AG04449 (cell line): ENCODE results near the gene PREX1.

Source experiments
- CTCF ChIA-PET: fragments of 350-600 bp; formaldehyde crosslinking; extraction: SDS; loops from one replicate; lab custom pipeline; 2021; ENCODE audit warnings: antibody characterized with exemption; lab: Yijun Ruan, JAX
- POLR2A ChIA-PET: fragments of 400-600, 350-600 bp; formaldehyde crosslinking; extraction: SDS; loops from one replicate; lab custom pipeline; 2020; ENCODE audit warnings: antibody characterized with exemption, inconsistent platforms; lab: Yijun Ruan, JAX
- DNase-seq: peaks from one replicate; pipeline ENCODE4 v3.0.0-alpha.2; 2010; ENCODE audit warnings: low read depth, low spot score
- H3K4me3 ChIP-seq: 2 replicates; pipeline ENCODE4 v1.5.1; 2011; ENCODE audit warnings: low read depth, mild to moderate bottlenecking, control low read depth, low read length
- TF ChIP-seq, protein P1 (sequence below): IDR thresholded peaks from one replicate; pipeline ENCODE4 v1.5.1; 2011; ENCODE audit warnings: mild to moderate bottlenecking, moderate library complexity, low read length, control low read depth, inconsistent platforms; ENCODE audit not compliant: insufficient read depth; ENCODE audit errors: missing control alignments

The PREX1 gene

DNA sequence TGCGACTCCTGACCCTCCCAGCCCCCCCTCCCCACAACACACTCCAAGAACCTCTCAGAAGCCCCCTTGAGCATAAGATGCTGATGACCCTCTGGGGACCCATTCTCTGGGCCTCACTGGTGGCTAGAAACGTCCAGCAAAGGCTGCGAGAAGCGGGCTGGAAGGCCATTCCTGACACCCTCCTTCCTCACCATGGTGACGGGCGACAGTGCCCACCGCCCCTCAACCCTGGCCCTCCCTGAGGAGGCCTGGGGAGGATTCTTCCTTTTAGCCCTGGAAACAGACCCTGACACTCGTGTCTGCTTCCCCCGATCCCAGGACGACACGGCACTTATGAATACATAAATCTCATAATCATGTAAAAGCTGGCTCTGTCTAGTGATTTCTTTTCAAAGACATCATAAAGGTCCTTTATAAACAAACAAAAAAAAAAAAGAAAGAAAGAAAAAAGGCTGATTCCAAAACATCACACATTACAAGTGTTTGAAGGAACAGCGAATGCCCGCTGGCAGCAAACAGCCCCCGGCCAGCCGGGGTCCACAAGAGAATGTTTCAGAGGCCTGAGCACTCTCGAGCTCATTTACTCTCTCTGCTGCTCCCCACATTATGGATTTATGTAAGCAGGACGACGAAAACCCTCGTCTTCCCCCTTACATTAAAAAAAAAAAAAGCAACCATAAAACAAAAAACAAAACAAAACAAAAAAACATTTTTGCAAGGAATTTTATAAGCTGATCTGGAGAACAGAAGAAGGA is 40.7 kb downstream of the PREX1 start:
- POLR2A ChIA-PET, result no interaction called here
- CTCF ChIA-PET, result interaction anchor here (2.5 kb wide), 1 partner anchor 130 kb away, joined by 10 read pairs; no protein-coding TSS in a partner anchor
- no peak for DNase-seq
- TF ChIP-seq, protein P1, sequence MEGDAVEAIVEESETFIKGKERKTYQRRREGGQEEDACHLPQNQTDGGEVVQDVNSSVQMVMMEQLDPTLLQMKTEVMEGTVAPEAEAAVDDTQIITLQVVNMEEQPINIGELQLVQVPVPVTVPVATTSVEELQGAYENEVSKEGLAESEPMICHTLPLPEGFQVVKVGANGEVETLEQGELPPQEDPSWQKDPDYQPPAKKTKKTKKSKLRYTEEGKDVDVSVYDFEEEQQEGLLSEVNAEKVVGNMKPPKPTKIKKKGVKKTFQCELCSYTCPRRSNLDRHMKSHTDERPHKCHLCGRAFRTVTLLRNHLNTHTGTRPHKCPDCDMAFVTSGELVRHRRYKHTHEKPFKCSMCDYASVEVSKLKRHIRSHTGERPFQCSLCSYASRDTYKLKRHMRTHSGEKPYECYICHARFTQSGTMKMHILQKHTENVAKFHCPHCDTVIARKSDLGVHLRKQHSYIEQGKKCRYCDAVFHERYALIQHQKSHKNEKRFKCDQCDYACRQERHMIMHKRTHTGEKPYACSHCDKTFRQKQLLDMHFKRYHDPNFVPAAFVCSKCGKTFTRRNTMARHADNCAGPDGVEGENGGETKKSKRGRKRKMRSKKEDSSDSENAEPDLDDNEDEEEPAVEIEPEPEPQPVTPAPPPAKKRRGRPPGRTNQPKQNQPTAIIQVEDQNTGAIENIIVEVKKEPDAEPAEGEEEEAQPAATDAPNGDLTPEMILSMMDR, result no peak
- H3K4me3 ChIP-seq, result no peak overlapping the region

DNA sequence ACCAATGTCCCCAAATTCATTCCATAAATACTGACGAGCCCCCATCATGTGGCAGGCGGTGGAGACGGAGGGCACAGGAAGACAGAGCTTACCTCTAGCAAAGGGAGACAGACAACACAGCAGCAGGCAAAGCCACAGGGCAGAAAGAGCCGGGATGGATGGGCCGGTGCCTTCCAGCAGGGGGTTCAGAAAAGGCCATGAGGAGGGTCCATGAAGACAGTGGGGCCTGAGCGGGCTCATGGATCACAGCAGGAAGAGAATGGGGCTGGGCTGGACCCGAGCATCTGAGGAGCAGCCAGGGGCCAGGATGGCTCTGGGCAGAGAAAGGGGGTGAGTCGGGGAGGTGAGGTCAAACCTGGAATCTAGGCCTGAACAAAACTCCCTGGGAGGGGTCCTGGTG is 42.0 kb downstream of the PREX1 start:
- ChIA-PET CTCF (no interaction called here), POLR2A (no interaction called here)
- H3K4me3 ChIP-seq, result no peak overlapping the region
- TF ChIP-seq, protein P1, result no peak
- DNase-seq, result no peak

DNA sequence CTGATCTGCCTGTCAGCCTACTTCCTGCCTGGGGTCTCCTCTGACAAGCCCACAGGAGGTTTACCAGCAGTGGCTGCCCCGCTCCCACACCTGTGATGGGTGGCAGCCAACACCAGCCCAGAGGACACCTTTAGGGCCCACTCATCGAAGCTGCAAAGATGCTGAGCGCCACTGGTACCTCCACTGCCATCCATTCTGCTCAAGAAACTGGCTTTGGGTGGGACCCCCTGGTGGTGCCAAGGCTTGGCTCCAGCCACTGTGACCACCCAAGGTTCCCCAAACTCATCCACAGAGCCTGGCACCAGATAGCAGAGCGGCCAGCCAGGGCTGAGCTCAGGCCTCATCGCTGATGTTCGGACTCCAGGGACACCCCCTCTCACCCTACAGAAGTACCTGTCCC is 42.5 kb downstream of the PREX1 start:
- H3K4me3 ChIP-seq, result no peak overlapping the region

DNA sequence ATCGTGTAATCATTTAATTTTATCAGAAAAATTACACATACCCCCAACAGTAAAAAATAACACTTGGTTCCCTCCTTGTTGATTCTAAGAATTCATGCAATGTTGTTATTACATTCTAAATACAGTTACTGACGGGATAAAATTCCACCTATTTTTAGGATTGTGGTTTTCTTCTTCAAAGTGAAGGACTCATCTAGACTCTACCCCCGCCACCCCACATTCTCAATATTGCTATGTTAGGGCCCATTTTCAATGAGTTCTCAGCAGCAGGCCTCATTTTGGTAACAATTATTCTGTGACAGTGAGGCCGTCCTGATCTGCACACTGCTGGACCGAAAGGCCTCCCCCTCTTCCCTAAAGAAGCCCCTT is 43.5 kb downstream of the PREX1 start:
- ChIA-PET CTCF (no interaction called here), POLR2A (no interaction called here)
- H3K4me3 ChIP-seq, result no peak overlapping the region
- TF ChIP-seq, protein P1, result no peak
- no peak for DNase-seq

More for the DNA sequence above, 42.5 kb downstream of the PREX1 start:
- DNase-seq, result no peak
- TF ChIP-seq, protein P1, result no peak
- POLR2A ChIA-PET, result no interaction called here
- CTCF ChIA-PET, result no interaction called here

DNA sequence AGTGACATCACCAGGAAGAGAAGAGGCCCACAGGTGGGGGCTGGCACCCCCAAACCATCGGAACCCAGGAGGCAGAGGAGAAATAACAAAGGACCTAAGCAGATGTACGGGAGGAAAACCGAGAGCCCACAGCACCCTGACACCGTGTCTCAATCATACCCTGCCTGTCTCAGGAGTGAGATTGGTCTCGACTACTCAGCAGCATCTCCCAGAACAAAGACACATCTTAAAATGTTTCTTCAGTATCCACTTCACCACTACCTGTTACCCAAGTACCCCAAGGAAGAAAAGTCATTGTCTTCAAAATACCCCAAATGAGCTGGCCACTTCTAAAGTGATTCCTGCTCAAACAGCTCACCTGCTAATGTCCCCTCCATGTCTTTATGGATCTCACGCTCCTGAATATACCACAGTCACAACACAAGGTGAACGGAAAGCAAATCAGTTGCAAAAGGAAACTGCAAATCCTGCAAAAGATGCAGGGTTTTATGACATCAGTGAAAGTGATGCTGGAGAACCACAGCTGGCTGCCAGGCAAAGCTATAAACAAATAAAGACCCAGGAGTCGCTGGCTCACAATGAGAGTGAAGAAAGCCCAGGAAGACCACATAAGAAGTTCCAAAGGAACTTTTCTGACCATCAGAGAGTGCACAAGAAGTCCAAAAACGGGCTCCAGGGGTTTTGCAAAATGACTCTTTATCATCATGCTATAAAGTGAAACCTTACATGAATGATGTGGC is 44.1 kb downstream of the PREX1 start:
- TF ChIP-seq, protein P1, result no peak
- H3K4me3 ChIP-seq, result no peak overlapping the region
- POLR2A ChIA-PET, result no interaction called here
- no peak for DNase-seq
- CTCF ChIA-PET, result no interaction called here

DNA sequence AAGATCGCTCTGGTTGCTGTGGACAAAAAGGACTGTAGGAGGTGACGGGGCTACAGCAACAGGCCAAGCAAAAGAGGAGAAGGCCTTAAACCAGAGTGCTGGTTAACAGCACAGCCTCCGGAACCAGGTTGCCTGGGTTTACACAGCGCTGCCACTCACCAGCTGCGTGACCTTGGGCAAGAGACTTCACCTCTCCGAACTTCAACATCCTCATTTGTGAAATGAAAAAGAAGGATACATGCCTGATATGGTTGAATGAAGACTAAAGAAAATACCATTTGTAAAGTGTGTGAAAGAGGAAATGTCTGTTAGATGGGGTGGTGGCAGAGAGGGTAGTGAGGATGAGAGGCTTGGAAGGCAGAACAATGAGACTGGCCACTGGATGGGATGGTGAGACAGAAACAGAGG is 44.9 kb downstream of the PREX1 start:
- ChIA-PET CTCF (no interaction called here), POLR2A (no interaction called here)
- no peak overlapping the region for H3K4me3 ChIP-seq
- TF ChIP-seq, protein P1, result no peak
- DNase-seq, result no peak
